ENCODE data around the gene HACD2.

DNA sequence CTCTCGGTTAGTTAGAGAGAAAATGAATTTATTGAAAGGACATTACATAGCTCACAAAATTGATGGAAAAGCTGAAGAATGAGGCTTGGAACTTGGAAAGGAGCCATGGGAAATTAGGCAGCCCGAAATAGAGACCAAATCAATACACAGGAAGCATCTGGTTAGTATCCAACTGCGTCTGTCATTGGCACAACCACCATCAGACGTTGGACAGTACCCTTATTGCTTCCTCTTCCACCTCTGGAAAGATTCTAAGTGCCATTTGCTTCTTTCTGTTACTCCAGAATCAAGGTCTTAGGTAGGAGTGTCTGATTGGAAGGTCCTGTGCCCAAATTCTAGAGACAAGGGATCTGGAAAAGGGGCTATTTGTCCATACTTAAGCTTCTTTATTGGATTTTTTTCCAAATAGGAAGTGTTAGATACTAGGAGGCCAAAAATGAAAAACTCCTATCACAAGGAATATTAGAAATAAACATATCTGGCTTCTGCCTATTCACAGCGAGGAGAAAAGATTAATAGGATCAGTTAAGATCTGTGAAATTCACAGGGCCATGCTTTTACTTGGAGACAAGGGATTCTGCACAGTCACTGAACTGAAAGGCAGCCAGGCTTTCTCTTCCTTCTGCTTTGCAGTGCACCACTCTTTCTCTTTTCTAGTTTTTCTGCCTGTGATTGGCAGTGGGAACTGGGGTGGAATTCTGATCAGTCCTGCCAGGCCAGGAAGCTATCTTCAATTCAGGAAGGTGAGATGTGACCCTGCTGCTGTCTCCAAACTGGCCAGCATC, 10.7 kb upstream of the HACD2 start:
- no peak for TF ChIP-seq POLR2A (IDR thresholded peaks at IDR 0.05)
- TF ChIP-seq, protein P1, sequence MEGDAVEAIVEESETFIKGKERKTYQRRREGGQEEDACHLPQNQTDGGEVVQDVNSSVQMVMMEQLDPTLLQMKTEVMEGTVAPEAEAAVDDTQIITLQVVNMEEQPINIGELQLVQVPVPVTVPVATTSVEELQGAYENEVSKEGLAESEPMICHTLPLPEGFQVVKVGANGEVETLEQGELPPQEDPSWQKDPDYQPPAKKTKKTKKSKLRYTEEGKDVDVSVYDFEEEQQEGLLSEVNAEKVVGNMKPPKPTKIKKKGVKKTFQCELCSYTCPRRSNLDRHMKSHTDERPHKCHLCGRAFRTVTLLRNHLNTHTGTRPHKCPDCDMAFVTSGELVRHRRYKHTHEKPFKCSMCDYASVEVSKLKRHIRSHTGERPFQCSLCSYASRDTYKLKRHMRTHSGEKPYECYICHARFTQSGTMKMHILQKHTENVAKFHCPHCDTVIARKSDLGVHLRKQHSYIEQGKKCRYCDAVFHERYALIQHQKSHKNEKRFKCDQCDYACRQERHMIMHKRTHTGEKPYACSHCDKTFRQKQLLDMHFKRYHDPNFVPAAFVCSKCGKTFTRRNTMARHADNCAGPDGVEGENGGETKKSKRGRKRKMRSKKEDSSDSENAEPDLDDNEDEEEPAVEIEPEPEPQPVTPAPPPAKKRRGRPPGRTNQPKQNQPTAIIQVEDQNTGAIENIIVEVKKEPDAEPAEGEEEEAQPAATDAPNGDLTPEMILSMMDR (IDR thresholded peaks at IDR 0.05) = no peak
- TF ChIP-seq POLR2AphosphoS5 (IDR thresholded peaks at IDR 0.05) = no peak
- TF ChIP-seq EP300 (IDR thresholded peaks at IDR 0.05) = no peak

Data from stomach (tissue), 4 donors.